Sigmoid colon (tissue), 3 donors: Measurements from ENCODE around the gene CACNA2D3.

Source experiments
- POLR2A ChIP-seq, 2 donors: fragments of 450-650 bp; IDR thresholded peaks; one replicate each; pipeline ENCODE4 v1.6.1; 2016; ENCODE audit warnings: antibody characterized with exemption in 2 of 2, mild to moderate bottlenecking in 2 of 2, moderate library complexity in 2 of 2
- TF ChIP-seq, protein P1 (sequence below), 4 experiments: fragments of 450-650 bp in 3 of 4; fragments of 200-600 bp in 1 of 4; IDR thresholded peaks; one replicate each; pipeline ENCODE4 v1.5.1; 2016 to 2019; ENCODE audit warnings: antibody characterized with exemption in 4 of 4, mild to moderate bottlenecking in 3 of 4, moderate library complexity in 2 of 4

DNA sequence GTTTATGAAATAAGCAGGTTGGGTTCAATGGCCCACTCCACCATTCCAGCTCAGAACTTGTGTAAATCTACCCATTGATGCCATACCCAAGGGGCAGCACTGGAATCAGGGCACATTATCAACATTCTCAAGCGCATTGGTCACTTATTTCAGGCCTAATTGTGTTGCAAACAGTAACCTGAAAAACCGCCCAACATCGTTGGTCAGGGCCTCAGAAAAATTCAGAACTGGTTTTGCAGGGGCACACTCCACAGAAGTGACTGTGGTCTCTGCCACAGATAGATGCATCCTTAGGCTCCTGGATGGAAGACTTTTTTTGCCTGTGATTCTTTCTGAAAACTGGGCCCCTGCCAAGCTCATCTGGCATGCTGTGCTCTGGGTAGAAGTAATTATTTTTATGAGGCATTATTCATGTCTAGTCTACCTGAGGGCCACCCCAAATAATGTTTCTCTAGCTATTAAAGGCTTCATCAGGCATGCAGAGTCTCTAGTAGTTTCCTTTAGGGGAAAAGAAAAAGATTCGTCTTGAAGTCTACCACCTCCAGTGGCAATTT lies 827.2 kb downstream of the CACNA2D3 start:
- TF ChIP-seq, protein P1, sequence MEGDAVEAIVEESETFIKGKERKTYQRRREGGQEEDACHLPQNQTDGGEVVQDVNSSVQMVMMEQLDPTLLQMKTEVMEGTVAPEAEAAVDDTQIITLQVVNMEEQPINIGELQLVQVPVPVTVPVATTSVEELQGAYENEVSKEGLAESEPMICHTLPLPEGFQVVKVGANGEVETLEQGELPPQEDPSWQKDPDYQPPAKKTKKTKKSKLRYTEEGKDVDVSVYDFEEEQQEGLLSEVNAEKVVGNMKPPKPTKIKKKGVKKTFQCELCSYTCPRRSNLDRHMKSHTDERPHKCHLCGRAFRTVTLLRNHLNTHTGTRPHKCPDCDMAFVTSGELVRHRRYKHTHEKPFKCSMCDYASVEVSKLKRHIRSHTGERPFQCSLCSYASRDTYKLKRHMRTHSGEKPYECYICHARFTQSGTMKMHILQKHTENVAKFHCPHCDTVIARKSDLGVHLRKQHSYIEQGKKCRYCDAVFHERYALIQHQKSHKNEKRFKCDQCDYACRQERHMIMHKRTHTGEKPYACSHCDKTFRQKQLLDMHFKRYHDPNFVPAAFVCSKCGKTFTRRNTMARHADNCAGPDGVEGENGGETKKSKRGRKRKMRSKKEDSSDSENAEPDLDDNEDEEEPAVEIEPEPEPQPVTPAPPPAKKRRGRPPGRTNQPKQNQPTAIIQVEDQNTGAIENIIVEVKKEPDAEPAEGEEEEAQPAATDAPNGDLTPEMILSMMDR (IDR thresholded peaks at IDR 0.05) = no peak
- TF ChIP-seq POLR2A (IDR thresholded peaks at IDR 0.05) = no peak
